B cell (primary cell): Measurements from ENCODE around the gene TSPY2. TPM values are rescaled to one million over a fixed set of nuclear protein-coding genes. Genes with fewer than 3 reads are reported as not detected.
"Not testable (repeated sequence)": the region's sequence is repeated elsewhere in the genome, so short reads cannot be mapped to it uniquely, and the experiment has no call there.

Source experiments
- ATAC-seq: fragments of 200-7000 bp; cut with Tn5 transposase; one replicate; pipeline ENCODE4 v1.10.0; 2021; ENCODE audit warnings: low read depth, mild to moderate bottlenecking, moderate number of reproducible peaks, moderate library complexity
- CTCF ChIA-PET: fragments of 350-600 bp; sonication (Branson Sonifier 250); formaldehyde crosslinking; loops from one replicate; lab custom pipeline; 2021; ENCODE audit warnings: antibody characterized with exemption, inconsistent platforms; lab: Charles Lee
- POLR2A ChIA-PET: fragments of 350-600 bp; sonication (Branson Sonifier 250); formaldehyde crosslinking; loops from one replicate; lab custom pipeline; 2021; ENCODE audit warnings: antibody characterized with exemption; lab: Charles Lee
- DNase-seq: peaks from one replicate; pipeline ENCODE4 v3.0.0; 2013
- H2AFZ ChIP-seq: 2 replicates; pipeline ENCODE4 v1.6.1; 2012; ENCODE audit warnings: mild to moderate bottlenecking, low read depth, low read length; ENCODE audit not compliant: insufficient read depth, poor library complexity, severe bottlenecking
- H3K27ac ChIP-seq, 2 donors: 1 replicate in 1 of 2; 2 replicates in 1 of 2; pipeline ENCODE4 v1.5.1; 2012 to 2013; ENCODE audit warnings: low read length in 2 of 2, mild to moderate bottlenecking in 2 of 2, moderate library complexity in 1 of 2
- H3K27me3 ChIP-seq, 4 experiments: fragments of 200-600 bp in 1 of 4; sonication (generic) in 1 of 4; replicated peaks in 1 of 4; 1 replicate in 2 of 4; 2 replicates in 2 of 4; pipeline versions ENCODE4 v1.6.1 to v1.7.0; 2013 to 2016; ENCODE audit warnings: low read length in 3 of 4, mild to moderate bottlenecking in 2 of 4, mixed read lengths in 1 of 4, moderate library complexity in 1 of 4; ENCODE audit not compliant: insufficient read depth in 4 of 4, control insufficient read depth in 3 of 4; ENCODE audit errors: control extremely low read depth in 1 of 4
- H3K36me3 ChIP-seq, 2 experiments: replicated peaks in 1 of 2; 1 replicate in 1 of 2; 2 replicates in 1 of 2; pipeline versions ENCODE4 v1.6.1 to v1.7.1; 2013; ENCODE audit warnings: low read length in 1 of 2; ENCODE audit not compliant: insufficient read depth in 2 of 2, control insufficient read depth in 1 of 2; ENCODE audit errors: control extremely low read depth in 1 of 2, extremely low read depth in 1 of 2
- H3K4me1 ChIP-seq, 2 donors: fragments of 200-600 bp in 1 of 2; sonication (generic) in 1 of 2; 1 replicate in 1 of 2; 2 replicates in 1 of 2; pipeline versions ENCODE4 v1.5.1 to v1.6.1; 2013 to 2017; ENCODE audit warnings: low read length in 2 of 2; ENCODE audit not compliant: control insufficient read depth in 2 of 2, insufficient read depth in 2 of 2
- H3K4me2 ChIP-seq: replicated peaks from 2 replicates; pipeline ENCODE3; 2012; ENCODE audit warnings: mild to moderate bottlenecking, low read depth, low read length; ENCODE audit not compliant: poor library complexity, severe bottlenecking
- H3K4me3 ChIP-seq, 5 experiments: fragments of 200-600 bp in 1 of 5; sonication (generic) in 1 of 5; 1 replicate in 3 of 5; 2 replicates in 2 of 5; pipeline versions ENCODE4 v1.5.1 to v1.7.0; 2011 to 2016; ENCODE audit warnings: low read length in 4 of 5, mild to moderate bottlenecking in 4 of 5, low read depth in 2 of 5, control low read depth in 1 of 5, moderate library complexity in 1 of 5; ENCODE audit not compliant: insufficient read depth in 1 of 5; ENCODE audit errors: control extremely low read depth in 1 of 5, extremely low read depth in 1 of 5
- H3K79me2 ChIP-seq: fragments of 200-600 bp; sonication (generic); one replicate; pipeline ENCODE4 v1.6.0; 2016; ENCODE audit warnings: low read length; ENCODE audit not compliant: control insufficient read depth, insufficient read depth
- H3K9ac ChIP-seq: fragments of 200-600 bp; sonication (generic); 2 replicates; pipeline ENCODE4 v1.6.1; 2017; ENCODE audit warnings: mild to moderate bottlenecking, low read length, moderate library complexity
- H3K9me3 ChIP-seq, 3 donors: one replicate each; pipeline versions ENCODE4 v1.6.1 to v1.7.1; 2013; ENCODE audit warnings: low read length in 2 of 3; ENCODE audit not compliant: control insufficient read depth in 2 of 3, insufficient read depth in 1 of 3; ENCODE audit errors: control extremely low read depth in 1 of 3
- H4K20me1 ChIP-seq: 2 replicates; pipeline ENCODE4 v1.6.0; 2012; ENCODE audit warnings: mild to moderate bottlenecking, low read length; ENCODE audit not compliant: insufficient read depth, control insufficient read depth, poor library complexity, severe bottlenecking
- H3K27ac Mint-ChIP-seq: one replicate; pipeline ENCODE4 v1.8.0; 2021; ENCODE audit warnings: mixed read lengths
- H3K27me3 Mint-ChIP-seq: one replicate; pipeline ENCODE4 v1.8.0; 2021; ENCODE audit warnings: mixed read lengths
- H3K4me1 Mint-ChIP-seq: one replicate; pipeline ENCODE4 v1.8.0; 2021; ENCODE audit warnings: mixed read lengths
- H3K4me3 Mint-ChIP-seq: one replicate; pipeline ENCODE4 v1.8.0; 2021; ENCODE audit warnings: mixed read lengths
- H3K9me3 Mint-ChIP-seq: one replicate; pipeline ENCODE4 v1.8.0; 2022; ENCODE audit warnings: mixed read lengths; ENCODE audit not compliant: insufficient read depth
- WGBS: methylation state at CpG from one replicate; pipeline ENCODE4 v1.1.5; 2013; ENCODE audit warnings: missing lambda C conversion rate; ENCODE audit not compliant: insufficient coverage; 5-methylcytosine and 5-hydroxymethylcytosine counted together
- intact Hi-C: fragments of 100-400 bp; cut with micrococcal nuclease; formaldehyde crosslinking; loops from one replicate; pipeline ENCODE4 v1.10.0; 2022
- polyA minus RNA-seq: library from RNA; depleted of rRNA, polyadenylated mRNA; stranded (reverse); fragments of >200 nt; gene quantifications from 2 replicates; pipeline ENCODE4 v1.2.3, GENCODE V29; 2012
- polyA plus RNA-seq: library from polyadenylated mRNA; depleted of rRNA; stranded (reverse); fragments of >200 nt; gene quantifications from 2 replicates; pipeline ENCODE4 v1.2.3, GENCODE V29; 2012
- total RNA-seq, 2 donors: library from RNA; stranded (reverse); fragments of 120-200 nt in 1 of 2; gene quantifications; 1 replicate in 1 of 2; 2 replicates in 1 of 2; pipeline versions ENCODE4 v1.2.3 to v1.2.4, GENCODE V29; 2013 to 2022

The TSPY2 gene
- not detected in 2 replicates for total RNA-seq
- total RNA-seq (2013): not detected
- not detected in 2 replicates for polyA plus RNA-seq
- not detected in 2 replicates for polyA minus RNA-seq

- H3K79me2 ChIP-seq, H3K36me3 ChIP-seq, H3K4me2 ChIP-seq, H3K9me3 ChIP-seq, H3K27me3 Mint-ChIP-seq, H3K4me1 ChIP-seq, CTCF ChIA-PET, H3K27ac Mint-ChIP-seq, H3K9me3 Mint-ChIP-seq, H2AFZ ChIP-seq, intact Hi-C loops, H3K4me3 Mint-ChIP-seq, H3K9ac ChIP-seq, H3K27me3 ChIP-seq, POLR2A ChIA-PET, H3K4me3 ChIP-seq, ATAC-seq, DNase-seq, H3K27ac ChIP-seq, H4K20me1 ChIP-seq, H3K4me1 Mint-ChIP-seq: not testable (repeated sequence)
- no CpG with 5 or more reads among the region's 27 CpGs for WGBS
Observed at GRCh38 chrY:6245923-6246322, at the start of gene TSPY2. TSS of gene TSPY2 (plus strand) at chrY:6246223. CDS start at chrY:6246269, 46 bp downstream.

GRCh38 chrY:6209565-6209964 lies 36.5 kb upstream of the TSPY2 start:
- H4K20me1 ChIP-seq, H3K4me3 Mint-ChIP-seq, H3K9me3 ChIP-seq, H2AFZ ChIP-seq, H3K4me2 ChIP-seq, DNase-seq, H3K79me2 ChIP-seq, H3K27ac ChIP-seq, H3K27ac Mint-ChIP-seq, H3K9ac ChIP-seq, H3K36me3 ChIP-seq, H3K4me3 ChIP-seq, ATAC-seq, CTCF ChIA-PET, H3K9me3 Mint-ChIP-seq, H3K4me1 Mint-ChIP-seq, H3K27me3 Mint-ChIP-seq, H3K4me1 ChIP-seq, POLR2A ChIA-PET, H3K27me3 ChIP-seq, intact Hi-C loops: not testable (repeated sequence)

GRCh38 chrY:6217045-6217444 lies 29.0 kb upstream of the TSPY2 start:
- H3K4me1 Mint-ChIP-seq: not testable (repeated sequence)

GRCh38 chrY:6269839-6270238 lies 23.8 kb downstream of the TSPY2 start:
- H3K27ac Mint-ChIP-seq, DNase-seq, H3K27me3 ChIP-seq, H3K4me2 ChIP-seq, H3K4me3 ChIP-seq, H2AFZ ChIP-seq, H3K9ac ChIP-seq, H3K9me3 Mint-ChIP-seq, H3K4me1 ChIP-seq, POLR2A ChIA-PET, H3K27ac ChIP-seq, H3K27me3 Mint-ChIP-seq, CTCF ChIA-PET, H3K9me3 ChIP-seq, H3K4me1 Mint-ChIP-seq, intact Hi-C loops, H3K36me3 ChIP-seq, H4K20me1 ChIP-seq, H3K4me3 Mint-ChIP-seq, ATAC-seq, H3K79me2 ChIP-seq: not testable (repeated sequence)
- WGBS: no CpG with 5 or more reads among the region's 4 CpGs

More at GRCh38 chrY:6217045-6217444, 29.0 kb upstream of the TSPY2 start:
- H2AFZ ChIP-seq, H3K4me3 ChIP-seq, H3K9me3 ChIP-seq, H3K9ac ChIP-seq, H3K27me3 Mint-ChIP-seq, H3K4me3 Mint-ChIP-seq, intact Hi-C loops, H3K36me3 ChIP-seq, H4K20me1 ChIP-seq, DNase-seq, H3K4me2 ChIP-seq, H3K27me3 ChIP-seq, POLR2A ChIA-PET, H3K27ac Mint-ChIP-seq, CTCF ChIA-PET, H3K4me1 ChIP-seq, ATAC-seq, H3K27ac ChIP-seq, H3K79me2 ChIP-seq, H3K9me3 Mint-ChIP-seq: not testable (repeated sequence)
- no CpG with 5 or more reads among the region's 1 CpG for whole genome bisulfite sequencing
